ENCODE results near the gene CAMLG. TPM values are rescaled to one million over a fixed set of nuclear protein-coding genes. Genes with fewer than 3 reads are reported as not detected.
"Not testable (repeated sequence)": the region's sequence is repeated elsewhere in the genome, so short reads cannot be mapped to it uniquely, and the experiment has no call there.

CAMLG gene
- total RNA-seq, result 10 to 100 TPM; 12.4 to 38.2 (median 20.5) TPM

- ATAC-seq (ENCODE audit: low FRiP score in 2 of 2), result peak; percentile 99
- DNase-seq, result peak; percentile 99
- 1 to 2% methylated on average over 16 to 56 of the region's 66 CpGs for WGBS, 2 donors
- peaks cover 0 to 19% (median under 1%) of the 10 kb centered on the region in 4 donors for H3K36me3 ChIP-seq
- TF ChIP-seq CTCF (IDR thresholded peaks at IDR 0.05) (peak; percentile 53 to 83 (median 76)), POLR2AphosphoS5 (IDR thresholded peaks at IDR 0.05) (peak; percentile 93 to 96), EP300 (IDR thresholded peaks at IDR 0.05) (peak in 1 of 4 donors; percentile 22), POLR2A (IDR thresholded peaks at IDR 0.05) (peak in 3 of 4 donors; percentile 72 to 92 (median 92))
- peak within 1 kb of the TSS; percentile 72 to 97 (median 84) for H3K4me3 ChIP-seq
- H3K9me3 ChIP-seq, result no peaks in the 10 kb centered on the region
- H3K27ac ChIP-seq, result peak within 1 kb of the TSS; percentile 89 to 94 (median 92)
- H3K27me3 ChIP-seq, result no peaks in the 10 kb centered on the region
- H3K4me1 ChIP-seq, result peaks cover 10 to 22% (median 14%) of the 10 kb centered on the region in 4 donors
Measured at GRCh38 chr5:134738133-134738962, at the start of gene CAMLG. Gene CAMLG (plus strand): TSS chr5:134738548. CDS start chr5:134738621, 73 bp downstream.

GRCh38 chr5:134690144-134690543, 48.2 kb upstream of the CAMLG start:
- DNase-seq; H3K9me3 ChIP-seq; H3K4me3 ChIP-seq; ATAC-seq (ENCODE audit: low FRiP score in 2 of 2); H3K27ac ChIP-seq; H3K27me3 ChIP-seq; H3K4me1 ChIP-seq: not testable (repeated sequence)
- 96% methylated on average over 8 of the region's 8 CpGs for WGBS, 2 donors
- H3K36me3 ChIP-seq, result peaks cover 16 to 98% (median 56%) of the 10 kb centered on the region in 4 donors

- Histone ChIP-seq H3K27me3 (no peaks in the 10 kb centered on the region), H3K4me1 (no peaks in the 10 kb centered on the region), H3K9me3 (no peaks in the 10 kb centered on the region), H3K4me3 (no peak overlapping the region), H3K36me3 (peaks cover 26 to 90% (median 61%) of the 10 kb centered on the region in 4 donors), H3K27ac (no peak overlapping the region)
- ATAC-seq (ENCODE audit: low FRiP score in 2 of 2) (no peak), DNase-seq (no peak)
- TF ChIP-seq CTCF (IDR thresholded peaks at IDR 0.05), result no peak
Measured at GRCh38 chr5:134692722-134693121, 45.6 kb upstream of the CAMLG start.

- H3K36me3 ChIP-seq, result peaks cover 20 to 95% (median 79%) of the 10 kb centered on the region in 4 donors
- no peaks in the 10 kb centered on the region for H3K27me3 ChIP-seq
- H3K4me3 ChIP-seq, result no peak overlapping the region
- H3K9me3 ChIP-seq, result no peaks in the 10 kb centered on the region
- no peak overlapping the region for H3K27ac ChIP-seq
- ATAC-seq (ENCODE audit: low FRiP score in 2 of 2) (no peak), DNase-seq (no peak)
- TF ChIP-seq CTCF (IDR thresholded peaks at IDR 0.05) (no peak), EP300 (IDR thresholded peaks at IDR 0.05) (no peak), POLR2A (IDR thresholded peaks at IDR 0.05) (no peak), POLR2AphosphoS5 (IDR thresholded peaks at IDR 0.05) (no peak)
- no peaks in the 10 kb centered on the region for H3K4me1 ChIP-seq
- 90 to 91% methylated on average over 1 of the region's 1 CpG for WGBS, 2 donors
Measured at GRCh38 chr5:134708301-134708700, 30.0 kb upstream of the CAMLG start.

- H3K4me3 ChIP-seq, result no peak overlapping the region
- H3K4me1 ChIP-seq, result no peaks in the 10 kb centered on the region
- ATAC-seq (ENCODE audit: low FRiP score in 2 of 2) (no peak), DNase-seq (no peak)
- peaks cover 21 to 95% (median 73%) of the 10 kb centered on the region in 4 donors for H3K36me3 ChIP-seq
- TF ChIP-seq POLR2A (IDR thresholded peaks at IDR 0.05) (no peak), CTCF (IDR thresholded peaks at IDR 0.05) (no peak), EP300 (IDR thresholded peaks at IDR 0.05) (no peak)
- no peaks in the 10 kb centered on the region for H3K9me3 ChIP-seq
- no peak overlapping the region for H3K27ac ChIP-seq
- H3K27me3 ChIP-seq, result no peaks in the 10 kb centered on the region
- WGBS, 2 donors, result 97 to 98% methylated on average over 5 of the region's 5 CpGs
Measured at GRCh38 chr5:134714120-134714519, 24.2 kb upstream of the CAMLG start.

Measured in upper lobe of left lung (tissue), 6 donors.